ENCODE results near the gene KLHL26.

- TF ChIP-seq CTCF (IDR thresholded peaks at IDR 0.05) = no peak
- TF ChIP-seq POLR2A (IDR thresholded peaks at IDR 0.05) = no peak
Measured at GRCh38 chr19:18658366-18658855, 21.6 kb downstream of the KLHL26 start.
